NOMO-1 (cell line): ENCODE measurements around the gene KLHDC8A.
A peak's percentile ranks its signal among the peaks of the same experiment; 100 is the strongest.
"Not testable (repeated sequence)": the region's sequence is repeated elsewhere in the genome, so short reads cannot be mapped to it uniquely, and the experiment has no call there.

Experiments used
- DNase-seq, 2 experiments: peaks; one replicate each; lab custom pipeline; 2025; ENCODE audit not compliant: unreplicated experiment in 2 of 2; lab: John Stamatoyannopoulos, UW

Gene KLHDC8A

DNA sequence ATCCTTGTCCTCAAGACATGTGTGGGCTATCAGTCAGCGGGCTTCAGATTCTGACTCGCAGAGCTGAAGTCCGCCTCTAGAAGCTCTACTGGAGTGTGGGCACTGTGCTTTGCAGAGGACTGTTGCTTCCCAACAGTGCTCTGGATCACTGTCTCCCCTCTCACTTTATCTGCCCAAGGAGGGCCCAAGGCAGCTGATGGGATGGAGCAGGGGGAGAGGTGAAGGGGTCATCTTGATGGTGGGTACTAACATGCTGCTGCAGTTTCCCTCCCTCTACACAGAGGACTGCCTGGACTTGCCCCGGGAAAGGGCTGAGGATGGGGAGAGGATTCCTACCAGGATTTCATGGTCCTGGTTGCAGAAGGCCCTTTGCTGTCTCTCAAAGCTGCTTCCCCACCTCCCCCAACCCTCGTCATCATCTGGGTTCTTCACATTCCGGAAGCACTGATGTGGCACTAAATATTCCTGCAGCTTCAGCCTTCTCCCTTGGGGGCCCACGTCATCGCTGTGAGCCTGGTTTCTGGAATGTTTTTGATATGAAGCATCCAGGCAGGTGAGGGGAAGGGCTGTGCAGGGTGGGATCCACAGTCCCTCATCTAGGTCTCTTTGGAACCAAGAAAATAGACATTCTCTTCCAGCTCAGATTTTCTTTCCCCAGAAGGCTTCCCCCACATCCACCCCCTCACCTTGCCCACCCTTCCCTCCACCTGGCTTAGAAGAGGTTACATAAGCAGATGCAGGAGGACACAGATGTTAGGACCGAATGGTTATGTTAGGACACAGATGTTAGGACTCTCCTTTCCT lies 58.3 kb downstream of the KLHDC8A start:
- DNase-seq = no peak

DNA sequence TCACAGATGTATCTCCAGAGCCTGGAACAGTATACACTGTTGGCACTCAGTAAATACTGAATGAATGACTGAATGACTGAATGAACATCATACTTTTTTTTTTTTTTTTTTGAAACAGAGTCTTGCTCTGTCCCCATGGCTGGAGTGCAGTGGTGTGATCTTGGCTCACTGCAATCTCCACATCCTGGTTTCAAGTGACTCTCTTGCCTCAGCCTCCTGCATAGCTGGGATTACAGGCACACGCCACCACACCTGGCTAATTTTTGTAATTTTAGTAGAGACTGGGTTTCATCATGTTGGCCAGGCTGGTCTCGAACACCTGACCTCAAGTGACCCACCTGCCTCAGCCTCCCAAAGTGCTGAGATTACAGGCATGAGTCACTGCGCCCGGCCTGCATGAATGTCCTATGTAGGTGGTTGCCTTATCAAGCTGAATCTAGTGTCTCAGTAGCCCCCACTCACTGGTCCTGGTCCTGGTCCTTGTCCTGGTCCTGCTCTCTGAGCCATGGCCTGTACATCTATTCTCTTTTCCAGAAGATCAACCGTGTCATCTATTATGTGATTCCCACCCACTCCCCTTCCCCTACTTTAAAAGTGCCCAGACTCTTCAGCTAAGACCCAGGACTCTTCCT lies 59.1 kb downstream of the KLHDC8A start:
- DNase-seq = not testable (repeated sequence)

DNA sequence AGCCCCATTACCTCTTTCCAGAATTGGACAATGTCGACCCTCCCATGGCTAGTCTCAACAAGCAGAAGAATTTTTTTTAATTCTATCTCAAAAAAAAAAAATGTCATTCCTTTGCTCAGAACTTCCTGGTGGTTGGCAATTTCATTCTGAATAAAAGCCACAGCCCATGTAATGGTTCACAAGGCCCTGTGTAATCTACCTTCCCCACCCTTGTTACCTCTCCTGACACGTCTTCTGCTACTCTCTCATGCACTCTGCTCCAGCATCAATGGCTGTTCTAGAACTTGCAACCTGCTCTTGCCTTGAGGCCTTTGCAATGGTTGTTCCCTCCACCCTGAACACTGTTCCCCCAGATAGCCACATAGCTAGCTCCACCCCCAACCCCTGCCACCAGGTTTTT lies 60.6 kb downstream of the KLHDC8A start:
- no peak for DNase-seq

DNA sequence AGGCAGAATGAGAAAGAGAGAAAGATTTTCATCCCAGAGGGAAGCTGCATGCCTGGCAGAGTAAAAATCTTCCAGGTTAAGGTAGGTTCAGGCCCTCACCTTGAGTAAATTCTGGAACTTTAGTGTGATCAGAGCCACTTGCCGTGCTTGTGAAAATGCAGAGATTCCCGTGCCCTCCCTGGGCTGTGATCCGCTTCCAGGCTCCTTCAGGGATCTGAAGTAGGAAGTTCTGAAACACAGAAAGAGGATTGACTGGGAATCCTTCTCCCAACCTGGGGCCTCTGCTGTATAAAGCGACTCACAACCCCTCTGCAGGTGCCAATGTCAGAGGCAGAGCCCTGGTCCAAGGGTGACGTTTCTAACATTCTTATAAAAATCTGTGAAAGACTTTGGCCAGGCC lies 61.8 kb downstream of the KLHDC8A start:
- no peak for DNase-seq

DNA sequence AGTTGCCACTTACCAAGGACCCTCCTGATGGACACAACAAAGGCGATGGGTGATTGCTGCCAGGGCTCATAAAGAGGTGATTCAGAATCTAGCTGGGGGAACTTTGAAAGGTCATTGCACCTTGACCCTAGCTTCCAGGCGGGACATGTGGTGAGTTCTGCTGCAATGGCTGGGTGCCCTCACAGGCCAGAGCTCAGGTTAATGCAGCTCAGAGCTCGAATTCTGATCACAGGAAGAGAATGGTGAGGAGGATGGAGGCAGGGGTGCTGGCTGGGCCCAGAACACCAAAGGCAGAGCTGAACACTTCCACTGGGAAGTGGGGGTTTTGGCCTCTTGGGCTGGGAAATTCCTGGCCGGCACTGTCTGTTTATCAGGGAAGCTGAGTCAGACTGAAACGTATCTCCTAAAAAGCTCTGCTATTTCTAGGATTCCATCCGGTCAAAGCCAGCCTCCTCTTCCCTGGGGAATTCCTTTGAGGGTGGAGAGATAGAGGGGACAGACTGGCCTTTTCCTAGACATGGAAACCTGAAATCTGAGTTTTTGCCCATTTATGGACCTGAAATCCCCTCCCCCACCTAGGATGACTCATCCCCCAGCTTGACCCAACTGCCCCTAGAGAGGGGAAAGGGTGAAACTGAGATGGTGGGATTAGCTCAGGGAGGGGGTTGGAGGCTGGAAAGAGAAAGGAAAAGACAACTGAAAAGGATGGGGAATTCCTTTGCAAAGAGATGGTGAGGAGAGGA lies 62.4 kb downstream of the KLHDC8A start:
- DNase-seq = no peak

DNA sequence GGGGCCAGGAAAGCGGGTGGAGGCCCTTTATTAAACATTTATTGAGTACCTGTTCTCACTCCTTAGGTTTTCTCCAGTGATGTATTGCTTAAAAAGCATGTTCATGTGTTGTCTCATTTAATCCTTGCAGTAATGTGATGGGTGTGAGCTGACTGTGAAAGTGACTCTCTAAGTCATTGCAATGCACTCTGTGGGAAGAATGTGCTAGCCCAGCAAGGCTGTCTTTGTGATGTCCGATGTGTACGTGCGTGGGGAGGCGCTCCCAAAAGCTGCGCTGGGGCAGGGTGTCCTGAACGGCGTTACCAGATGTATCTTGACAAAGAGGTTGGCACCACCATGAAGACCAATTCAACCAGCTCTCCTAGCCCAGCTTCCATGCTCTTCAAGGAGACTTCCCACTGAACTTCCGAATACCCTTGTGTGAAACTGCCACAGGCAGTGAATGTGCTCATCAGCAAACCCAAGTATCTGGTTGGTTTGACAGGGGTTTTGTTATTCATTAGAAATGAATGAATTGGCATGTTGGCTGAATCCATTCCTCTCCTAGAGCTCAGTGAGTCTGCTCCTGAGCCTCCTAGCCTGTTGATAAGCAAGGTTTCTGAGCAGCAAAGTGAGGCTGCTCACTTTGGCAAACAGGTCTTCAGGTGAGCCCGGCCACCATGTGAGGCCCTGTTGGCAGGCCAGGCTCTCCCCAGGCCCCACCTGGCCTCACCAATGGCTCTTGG lies 63.2 kb downstream of the KLHDC8A start:
- DNase-seq = no peak

DNA sequence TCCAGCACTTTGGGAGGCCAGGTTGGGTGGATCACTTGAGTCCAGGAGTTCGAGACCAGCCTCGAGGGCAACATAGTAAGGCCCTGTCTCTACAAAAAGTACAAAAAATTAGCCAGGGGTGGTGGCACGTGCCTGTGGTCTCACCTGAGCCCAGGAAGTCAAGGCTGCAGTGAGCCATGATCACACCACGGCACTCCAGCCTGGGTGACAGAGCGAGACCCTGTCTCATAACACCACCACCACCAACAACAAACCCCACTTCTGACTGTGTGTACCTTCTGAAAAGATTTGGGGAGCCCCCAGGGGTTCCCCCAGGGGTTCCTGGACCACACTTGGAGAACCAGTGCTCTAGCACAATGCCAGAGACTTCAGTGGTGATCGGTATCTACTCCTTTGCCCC lies 65.1 kb downstream of the KLHDC8A start:
- no peak for DNase-seq

DNA sequence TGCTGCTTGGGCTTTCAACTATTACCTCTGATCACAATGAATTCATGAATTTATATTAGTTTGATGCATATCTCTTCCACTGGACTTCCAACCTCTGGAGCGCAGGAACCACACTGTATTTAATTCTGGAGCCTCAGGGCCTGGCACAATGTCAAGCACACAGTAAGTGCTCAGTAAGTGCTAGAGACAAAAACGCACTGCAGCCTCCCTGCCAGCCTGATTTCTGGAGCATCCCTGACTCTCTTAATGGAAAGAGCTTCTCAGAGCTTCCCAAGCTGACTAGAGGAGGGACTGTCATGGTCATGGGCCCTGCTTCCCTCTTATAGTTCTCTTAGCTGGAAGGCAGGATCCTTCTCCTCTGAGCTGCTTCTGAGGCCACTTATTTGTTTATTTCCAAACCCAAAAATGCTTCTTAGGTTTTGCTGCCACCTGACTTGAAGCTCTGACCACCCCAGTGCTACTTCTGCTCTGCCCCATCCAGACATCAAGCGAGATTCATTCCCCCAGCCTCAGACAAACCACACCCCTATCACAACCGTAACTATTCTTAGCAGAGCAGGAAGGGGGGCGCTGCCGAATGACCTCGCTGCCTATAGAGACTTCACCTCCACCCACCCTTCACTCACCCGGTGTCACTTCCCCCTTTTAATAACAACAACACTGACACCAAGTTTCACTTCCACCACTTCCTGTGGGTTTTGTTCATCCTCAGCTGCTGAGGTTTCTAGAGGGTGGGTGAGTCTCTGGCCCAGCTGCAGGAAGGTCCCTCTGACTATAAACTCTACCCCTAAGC lies 68.8 kb downstream of the KLHDC8A start:
- peak; percentile 98 to 99 for DNase-seq

DNA sequence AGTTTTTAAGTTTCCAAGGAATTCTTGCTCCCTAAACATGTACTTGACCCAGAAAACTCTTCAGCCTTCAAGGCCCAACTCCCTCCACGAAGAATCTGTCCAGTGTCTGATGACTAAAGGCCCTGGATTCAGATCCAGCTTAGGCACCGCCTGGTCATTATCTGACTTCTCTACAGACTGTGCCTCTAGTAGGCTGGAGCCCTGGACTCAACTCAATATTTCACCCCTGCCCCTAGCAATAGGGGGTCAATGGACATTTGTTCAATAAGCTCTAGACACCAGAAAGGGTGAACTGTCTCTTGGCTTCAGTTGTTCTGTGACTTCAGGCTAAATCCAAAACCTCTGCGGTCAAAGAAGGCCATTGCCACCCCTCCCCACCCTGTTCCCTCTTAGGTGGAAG lies 69.6 kb downstream of the KLHDC8A start:
- DNase-seq = no peak

DNA sequence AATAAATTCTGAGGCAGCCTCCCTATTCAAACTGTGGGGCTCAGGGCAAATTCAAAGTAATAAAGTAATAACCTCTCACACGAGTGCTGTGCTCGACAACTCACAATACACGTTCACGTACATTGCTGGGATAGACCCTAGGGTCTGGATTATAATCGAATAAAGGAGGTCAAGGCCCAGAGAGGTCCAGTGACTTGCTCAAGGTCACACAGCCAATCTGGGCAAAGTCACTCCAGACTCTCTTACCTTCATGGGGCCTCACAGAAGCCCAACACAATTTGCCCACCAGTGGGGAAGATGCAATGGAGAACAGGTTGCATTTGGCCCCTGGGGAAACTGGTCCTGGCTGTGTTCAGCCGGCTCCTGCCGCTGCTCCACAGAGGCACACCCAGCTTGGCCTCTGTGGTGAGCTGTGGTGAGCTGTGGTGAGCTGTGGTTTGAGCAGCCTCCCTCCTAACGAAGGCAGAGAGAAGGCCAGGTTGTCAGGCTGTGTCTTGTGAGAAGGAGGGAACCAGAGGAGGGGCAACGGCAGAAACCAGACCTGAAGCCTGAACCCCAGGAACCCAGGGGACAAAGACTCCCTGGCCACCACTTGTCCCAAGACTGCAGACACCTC lies 70.3 kb downstream of the KLHDC8A start:
- DNase-seq = peak; percentile 52 to 60
